DMS153 (cell line): ENCODE measurements around the gene GPD1.

Source experiments
- DNase-seq: peaks from one replicate; lab custom pipeline; 2025; lab: John Stamatoyannopoulos, UW

Gene GPD1

GRCh38 chr12:50101663-50102062 is 2.1 kb upstream of the GPD1 start:
- no peak for DNase-seq

GRCh38 chr12:50102131-50102531 is 1.7 kb upstream of the GPD1 start:
- DNase-seq: no peak

GRCh38 chr12:50102646-50103309 is 1.0 kb upstream of the GPD1 start:
- no peak for DNase-seq

GRCh38 chr12:50103351-50103750 is 457 bp upstream of the GPD1 start:
- DNase-seq: no peak

- no peak for DNase-seq
These were observed 884 bp downstream of the GPD1 start for GRCh38 chr12:50104417-50105366.

- DNase-seq: no peak
These were observed 2.2 kb downstream of the GPD1 start for GRCh38 chr12:50105913-50106450.

- no peak for DNase-seq
These were observed 3.1 kb downstream of the GPD1 start for GRCh38 chr12:50106907-50107306.

- no peak for DNase-seq
These were observed 3.8 kb downstream of the GPD1 start for GRCh38 chr12:50107416-50108268.

- no peak for DNase-seq
These were observed 5.5 kb downstream of the GPD1 start for GRCh38 chr12:50109319-50109718.

GRCh38 chr12:50110127-50110761 is 6.4 kb downstream of the GPD1 start:
- peak; percentile 12 for DNase-seq

- DNase-seq: peak; percentile 49
These were observed 7.0 kb downstream of the GPD1 start for GRCh38 chr12:50110762-50111351.

- no peak for DNase-seq
These were observed 7.5 kb downstream of the GPD1 start for GRCh38 chr12:50111395-50111692.

- peak; percentile 100 for DNase-seq
These were observed 8.1 kb downstream of the GPD1 start, which contains the start of gene COX14 for GRCh38 chr12:50111693-50112455. Gene COX14 (plus strand): TSS chr12:50112236. CDS start chr12:50120044, 7,808 bp downstream.

- peak; percentile 27 for DNase-seq
These were observed 8.8 kb downstream of the GPD1 start for GRCh38 chr12:50112456-50113218.

- no peak for DNase-seq
These were observed 13.3 kb downstream of the GPD1 start for GRCh38 chr12:50117057-50117622.

GRCh38 chr12:50119387-50119786 is 15.6 kb downstream of the GPD1 start:
- no peak for DNase-seq

GRCh38 chr12:50120521-50120920 is 16.7 kb downstream of the GPD1 start:
- no peak for DNase-seq

- no peak for DNase-seq
These were observed 17.1 kb downstream of the GPD1 start for GRCh38 chr12:50120953-50121352.

- no peak for DNase-seq
These were observed 17.8 kb downstream of the GPD1 start for GRCh38 chr12:50121641-50122040.
